ENCODE data around the gene HCK. TPM values are rescaled to one million over a fixed set of nuclear protein-coding genes. Genes with fewer than 3 reads are reported as not detected.

The HCK gene
- polyA plus RNA-seq, 1 of the 3 experiments (the other 2 are of a cell fraction) = not detected

- Histone ChIP-seq H3K4me1 (ENCODE audit: control insufficient read depth in 1 of 2, insufficient read depth in 2 of 2, low read depth in 1 of 2, low read length in 1 of 2) (no peaks in the 10 kb centered on the region; a peak in 1 of 4 replicates), H2AFZ (ENCODE audit: low read depth) (no peak overlapping the region), H4K20me1 (ENCODE audit: insufficient read depth) (no peaks in the 10 kb centered on the region), H3K36me3 (replicated peaks in 1 of 2; ENCODE audit: control insufficient read depth in 1 of 2, insufficient read depth in 2 of 2, low read length in 1 of 2) (no peaks in the 10 kb centered on the region), H3K9me2 (no peaks in the 10 kb centered on the region), H3K4me3 (ENCODE audit: low read depth in 2 of 2, low read length in 1 of 2) (no peak overlapping the region), H3F3A (replicated peaks; ENCODE audit: insufficient read depth) (peaks cover 4% of the 10 kb centered on the region), H3K27me3 (ENCODE audit: insufficient read depth) (peaks cover 33% of the 10 kb centered on the region), H3K9ac (no peak overlapping the region), H3K9me3 (no peaks in the 10 kb centered on the region), H3K27ac (ENCODE audit: low read depth in 2 of 2, low read length in 1 of 2) (no peak overlapping the region), H3K79me2 (ENCODE audit: insufficient read depth) (no peaks in the 10 kb centered on the region), H3K4me2 (no peak overlapping the region)
- no peak for DNase-seq
- WGBS (ENCODE audit: low lambda C conversion rate) = 85% methylated on average over 6 of the region's 7 CpGs
- CTCF ChIA-PET = interaction anchor here (0.7 to 2.0 kb wide), 3 partner anchors 27 to 336 kb away, joined by 3 to 7 read pairs (median 5); no protein-coding TSS in a partner anchor
- POLR2A ChIA-PET = no interaction called here
- TF ChIP-seq GATA2 (CRISPR knock-in tag; IDR thresholded peaks at IDR 0.05) (no peak), MEF2A (IDR thresholded peaks at IDR 0.05; ENCODE audit: borderline replicate concordance, low read depth) (no peak), REST (IDR thresholded peaks at IDR 0.05; ENCODE audit: low read depth, low read length) (no peak), EP300 (IDR thresholded peaks at IDR 0.05; ENCODE audit: borderline replicate concordance in 1 of 2, low read depth in 1 of 2, low read length in 1 of 2) (no peak), TEAD4 (IDR thresholded peaks at IDR 0.05; ENCODE audit: borderline replicate concordance, insufficient read depth) (no peak), MAX (IDR thresholded peaks at IDR 0.05; ENCODE audit: low read depth) (no peak), PBX3 (IDR thresholded peaks at IDR 0.05) (no peak), USF1 (IDR thresholded peaks at IDR 0.05; ENCODE audit: borderline replicate concordance, low read depth) (no peak), EZH2phosphoT487 (IDR thresholded peaks at IDR 0.05; ENCODE audit: borderline replicate concordance, low read depth) (no peak), GABPA (IDR thresholded peaks at IDR 0.05; ENCODE audit: low read depth) (no peak), RAD21 (IDR thresholded peaks at IDR 0.05; ENCODE audit: low read length) (no peak), CTCF (IDR thresholded peaks at IDR 0.05) (no peak), YY1 (IDR thresholded peaks at IDR 0.05; ENCODE audit: low read depth) (no peak), USF2 (IDR thresholded peaks at IDR 0.05; ENCODE audit: borderline replicate concordance, low read depth, low read length) (no peak)
Measured at GRCh38 chr20:32064667-32065066, 12.6 kb downstream of the HCK start.

Data from SK-N-SH (cell line).